NCI-H2107 (cell line): Measurements from ENCODE around the gene ZNF500.
"Not testable (repeated sequence)": the region's sequence is repeated elsewhere in the genome, so short reads cannot be mapped to it uniquely, and the experiment has no call there.

Experiments used
- DNase-seq: peaks from one replicate; lab custom pipeline; 2025; lab: John Stamatoyannopoulos, UW

Gene ZNF500

GRCh38 chr16:4744555-4745273 is 22.2 kb downstream of the ZNF500 start:
- no peak for DNase-seq

GRCh38 chr16:4743226-4743878 is 23.6 kb downstream of the ZNF500 start:
- DNase-seq, result no peak

GRCh38 chr16:4738370-4738769 is 28.6 kb downstream of the ZNF500 start:
- not testable (repeated sequence) for DNase-seq

- DNase-seq, result no peak
These were observed 29.4 kb downstream of the ZNF500 start for GRCh38 chr16:4737545-4737944.

- no peak for DNase-seq
These were observed 30.4 kb downstream of the ZNF500 start for GRCh38 chr16:4736546-4736945.

GRCh38 chr16:4734730-4735535 is 32.0 kb downstream of the ZNF500 start:
- no peak for DNase-seq

- peak; percentile 87 for DNase-seq
These were observed 32.8 kb downstream of the ZNF500 start, which contains the start of the genes ANKS3 and DNAAF8 for GRCh38 chr16:4734063-4734729. Gene ANKS3 (minus strand): TSS chr16:4734271. CDS start chr16:4730149, 4,122 bp downstream. Gene DNAAF8 (plus strand): TSS chr16:4734537. CDS start chr16:4736515, 1,978 bp downstream.

GRCh38 chr16:4733747-4734062 is 33.3 kb downstream of the ZNF500 start:
- DNase-seq, result no peak

GRCh38 chr16:4733211-4733742 is 33.7 kb downstream of the ZNF500 start:
- no peak for DNase-seq

- DNase-seq, result no peak
These were observed 37.1 kb downstream of the ZNF500 start for GRCh38 chr16:4729876-4730275.

- DNase-seq, result no peak
These were observed 38.3 kb downstream of the ZNF500 start for GRCh38 chr16:4728676-4729075.

GRCh38 chr16:4726616-4727015 is 40.3 kb downstream of the ZNF500 start:
- DNase-seq, result no peak

- no peak for DNase-seq
These were observed 42.2 kb downstream of the ZNF500 start for GRCh38 chr16:4724661-4725270.

GRCh38 chr16:4723071-4723767 is 43.7 kb downstream of the ZNF500 start:
- no peak for DNase-seq

- DNase-seq, result no peak
These were observed 48.5 kb downstream of the ZNF500 start for GRCh38 chr16:4718466-4718865.

GRCh38 chr16:4714996-4715395 is 52.0 kb downstream of the ZNF500 start:
- no peak for DNase-seq

- no peak for DNase-seq
These were observed 53.1 kb downstream of the ZNF500 start for GRCh38 chr16:4713663-4714501.

GRCh38 chr16:4709481-4709880 is 57.5 kb downstream of the ZNF500 start:
- DNase-seq, result no peak

- DNase-seq, result no peak
These were observed 60.1 kb downstream of the ZNF500 start for GRCh38 chr16:4706871-4707270.

GRCh38 chr16:4704913-4705312 is 62.0 kb downstream of the ZNF500 start:
- DNase-seq, result no peak
